ENCODE measurements around the gene ACTMAP.
"Not testable (repeated sequence)": the region's sequence is repeated elsewhere in the genome, so short reads cannot be mapped to it uniquely, and the experiment has no call there.

Gene ACTMAP

GRCh38 chr19:40736661-40737060, 13.6 kb downstream of the ACTMAP start:
- DNase-seq (ENCODE audit: low read depth, low spot score), result no peak
- ChIA-PET CTCF (no interaction called here), POLR2A (interaction anchor here (1.0 kb wide), 1 partner anchor 14 kb away, joined by 3 read pairs; the partner anchor contains the start of gene ACTMAP)
- TF ChIP-seq, protein P1, sequence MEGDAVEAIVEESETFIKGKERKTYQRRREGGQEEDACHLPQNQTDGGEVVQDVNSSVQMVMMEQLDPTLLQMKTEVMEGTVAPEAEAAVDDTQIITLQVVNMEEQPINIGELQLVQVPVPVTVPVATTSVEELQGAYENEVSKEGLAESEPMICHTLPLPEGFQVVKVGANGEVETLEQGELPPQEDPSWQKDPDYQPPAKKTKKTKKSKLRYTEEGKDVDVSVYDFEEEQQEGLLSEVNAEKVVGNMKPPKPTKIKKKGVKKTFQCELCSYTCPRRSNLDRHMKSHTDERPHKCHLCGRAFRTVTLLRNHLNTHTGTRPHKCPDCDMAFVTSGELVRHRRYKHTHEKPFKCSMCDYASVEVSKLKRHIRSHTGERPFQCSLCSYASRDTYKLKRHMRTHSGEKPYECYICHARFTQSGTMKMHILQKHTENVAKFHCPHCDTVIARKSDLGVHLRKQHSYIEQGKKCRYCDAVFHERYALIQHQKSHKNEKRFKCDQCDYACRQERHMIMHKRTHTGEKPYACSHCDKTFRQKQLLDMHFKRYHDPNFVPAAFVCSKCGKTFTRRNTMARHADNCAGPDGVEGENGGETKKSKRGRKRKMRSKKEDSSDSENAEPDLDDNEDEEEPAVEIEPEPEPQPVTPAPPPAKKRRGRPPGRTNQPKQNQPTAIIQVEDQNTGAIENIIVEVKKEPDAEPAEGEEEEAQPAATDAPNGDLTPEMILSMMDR (IDR thresholded peaks at IDR 0.05; ENCODE audit: insufficient read depth, low read length, missing control alignments), result no peak
- H3K4me3 ChIP-seq (ENCODE audit: low read depth, low read length), result no peak overlapping the region

DNA sequence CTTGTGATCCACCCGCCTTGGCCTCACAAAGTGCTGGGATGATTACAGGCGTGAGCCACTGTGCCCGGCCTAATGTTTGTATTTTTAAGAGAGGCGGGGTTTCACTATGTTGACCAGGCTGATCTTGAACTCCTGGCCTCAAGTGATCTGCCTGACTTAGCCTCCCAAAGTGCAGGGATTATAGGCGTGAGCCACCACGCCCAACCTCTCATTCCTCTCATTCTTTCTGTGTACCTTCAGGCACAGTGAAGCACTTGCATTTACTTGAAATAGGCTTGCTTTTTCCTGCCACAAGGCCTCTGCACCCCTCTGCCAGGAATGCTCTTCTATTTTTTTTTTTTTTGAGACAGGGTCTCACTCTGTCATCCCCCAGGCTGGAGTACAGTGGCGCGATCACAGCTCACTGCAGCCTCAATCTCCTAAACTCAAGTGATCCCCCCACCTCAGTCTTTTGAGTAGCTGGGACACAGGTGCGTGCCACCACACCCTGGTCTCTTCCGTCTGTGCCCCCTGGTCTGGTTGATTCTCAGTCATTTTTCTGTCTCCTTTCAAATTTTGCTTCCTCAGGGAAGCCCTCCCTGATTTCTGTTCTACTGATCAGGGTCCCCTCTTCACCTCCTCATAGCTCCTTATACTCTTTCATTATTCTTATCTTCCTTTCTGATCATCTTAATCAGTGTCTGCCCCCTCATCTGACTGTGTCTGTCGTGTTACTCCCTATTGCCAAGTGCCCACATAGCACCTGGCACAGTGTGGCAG, 15.1 kb downstream of the ACTMAP start:
- ChIA-PET CTCF (no interaction called here), POLR2A (interaction anchor here (0.7 kb wide), 1 partner anchor 10 kb away, joined by 3 read pairs; no protein-coding TSS in a partner anchor)
- no peak for DNase-seq (ENCODE audit: low read depth, low spot score)
- TF ChIP-seq, protein P1 (IDR thresholded peaks at IDR 0.05; ENCODE audit: insufficient read depth, low read length, missing control alignments), result no peak
- no peak overlapping the region for H3K4me3 ChIP-seq (ENCODE audit: low read depth, low read length)

DNA sequence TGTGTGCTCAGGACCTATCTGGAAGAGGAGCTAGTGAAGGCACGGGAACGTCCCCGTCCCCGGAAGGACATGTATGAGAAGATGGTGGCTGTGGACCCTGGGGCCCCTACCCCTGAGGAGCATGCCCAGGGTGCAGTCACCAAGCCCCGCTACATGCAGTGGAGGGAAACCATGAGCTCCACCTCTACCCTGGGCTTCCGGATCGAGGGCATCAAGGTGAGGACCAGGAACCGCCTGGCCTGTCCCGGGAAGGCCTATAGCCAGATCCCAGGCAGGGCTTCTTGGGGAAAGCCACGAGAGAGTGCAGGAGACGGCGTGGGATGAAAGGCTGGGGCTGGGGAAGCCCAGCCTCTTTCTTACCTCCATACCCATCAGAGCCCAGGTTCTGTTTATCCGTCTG, 17.1 kb downstream of the ACTMAP start:
- ChIA-PET CTCF (interaction anchor here (1.3 to 1.9 kb wide), 3 partner anchors 9 to 74 kb away, joined by 4 to 6 read pairs (median 5); no protein-coding TSS in a partner anchor), POLR2A (no interaction called here)
- DNase-seq (ENCODE audit: low read depth, low spot score), result no peak
- TF ChIP-seq, protein P1 (IDR thresholded peaks at IDR 0.05; ENCODE audit: insufficient read depth, low read length, missing control alignments), result no peak
- H3K4me3 ChIP-seq (ENCODE audit: low read depth, low read length), result no peak overlapping the region

DNA sequence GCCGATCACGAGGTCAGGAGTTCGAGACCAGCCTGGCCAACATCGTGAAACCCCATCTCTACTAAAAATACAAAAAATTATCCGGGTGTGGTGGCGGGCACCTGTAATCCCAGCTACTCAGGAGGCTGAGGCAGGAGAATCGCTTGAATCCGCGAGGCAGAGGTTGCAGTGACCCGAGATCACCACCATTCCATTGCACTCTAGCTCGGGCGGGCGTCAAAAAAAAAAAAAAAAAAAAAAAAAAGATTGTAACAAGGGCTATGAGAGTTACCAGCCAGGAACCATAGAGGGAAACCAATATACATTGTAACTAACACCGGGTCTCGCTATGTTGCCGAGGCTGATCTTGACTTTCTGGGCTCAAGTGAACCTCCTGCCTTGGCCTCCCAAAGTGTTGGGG, 18.0 kb downstream of the ACTMAP start:
- DNase-seq (ENCODE audit: low read depth, low spot score); POLR2A ChIA-PET; H3K4me3 ChIP-seq (ENCODE audit: low read depth, low read length): not testable (repeated sequence)
- CTCF ChIA-PET, result interaction anchor here (1.3 kb wide), 1 partner anchor 74 kb away, joined by 6 read pairs; no protein-coding TSS in a partner anchor

GRCh38 chr19:40730065-40730464, 20.2 kb downstream of the ACTMAP start:
- DNase-seq (ENCODE audit: low read depth, low spot score); H3K4me3 ChIP-seq (ENCODE audit: low read depth, low read length); POLR2A ChIA-PET: not testable (repeated sequence)
- CTCF ChIA-PET, result interaction anchor here (0.9 kb wide), 1 partner anchor 12 kb away, joined by 4 read pairs; no protein-coding TSS in a partner anchor

- no peak overlapping the region for H3K4me3 ChIP-seq (ENCODE audit: low read depth, low read length)
- TF ChIP-seq, protein P1 (IDR thresholded peaks at IDR 0.05; ENCODE audit: insufficient read depth, low read length, missing control alignments), result no peak
- DNase-seq (ENCODE audit: low read depth, low spot score), result no peak
- CTCF ChIA-PET, result no interaction called here
- POLR2A ChIA-PET, result no interaction called here
Observed at GRCh38 chr19:40726279-40726678, 24.0 kb downstream of the ACTMAP start.

DNA sequence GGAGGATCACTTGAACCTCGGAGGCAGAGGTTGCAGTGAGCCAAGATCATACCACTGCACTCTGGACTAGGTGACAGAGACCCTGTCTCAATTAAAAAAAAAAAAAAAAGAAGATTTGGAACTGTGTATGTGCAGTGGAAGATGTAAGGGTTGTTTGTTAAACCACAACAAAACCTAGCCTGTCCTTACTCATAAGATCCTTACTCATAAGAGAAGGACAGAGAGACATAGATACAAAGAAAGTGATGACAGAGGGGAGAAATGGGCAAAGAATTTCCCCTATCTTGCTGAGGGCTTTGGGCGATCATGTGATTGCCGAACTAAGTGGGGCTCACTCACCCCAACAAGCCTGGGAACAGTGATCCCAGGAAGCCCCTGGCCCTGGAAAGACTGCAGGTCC, 25.4 kb downstream of the ACTMAP start:
- DNase-seq (ENCODE audit: low read depth, low spot score), result no peak
- ChIA-PET CTCF (no interaction called here), POLR2A (interaction anchor here (0.5 kb wide), 1 partner anchor 11 kb away, joined by 3 read pairs; no protein-coding TSS in a partner anchor)
- TF ChIP-seq, protein P1 (IDR thresholded peaks at IDR 0.05; ENCODE audit: insufficient read depth, low read length, missing control alignments), result no peak
- H3K4me3 ChIP-seq (ENCODE audit: low read depth, low read length), result no peak overlapping the region

Measured in AG04449 (cell line).